Suppressor macrophage (primary cell): ENCODE results near the gene TBX3.

Source experiments
- DNase-seq, 4 experiments: peaks; one replicate each; pipeline ENCODE4 v3.0.0-alpha.2; 2020 to 2022

TBX3 gene

DNA sequence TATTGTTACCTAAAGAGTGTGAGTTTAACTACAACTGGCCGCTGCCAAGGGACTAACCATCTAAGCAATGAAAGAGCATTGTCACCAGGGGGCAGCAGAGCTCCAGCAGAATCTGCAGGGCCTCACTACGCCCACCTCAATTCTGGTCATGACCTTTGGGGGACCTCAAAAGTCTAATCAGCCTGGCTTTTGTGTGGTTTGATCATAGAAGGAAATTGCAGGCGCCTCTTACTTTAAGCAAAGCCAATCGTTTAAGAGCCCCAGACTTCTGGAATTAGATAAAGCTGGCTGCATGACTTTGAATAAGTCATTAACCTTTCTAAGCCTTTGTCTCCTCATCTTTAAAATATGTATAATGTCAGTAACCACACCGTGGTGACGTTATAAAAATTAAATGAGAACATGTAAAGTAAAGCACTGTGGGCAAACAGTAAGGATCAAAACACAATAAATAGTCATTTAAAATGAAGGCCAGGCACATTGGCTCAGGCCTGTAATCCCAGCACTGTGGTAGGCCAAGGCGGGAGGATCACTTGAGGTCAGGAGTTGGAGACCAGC lies 58.6 kb downstream of the TBX3 start:
- peak; percentile 57 to 81 (median 66) for DNase-seq

DNA sequence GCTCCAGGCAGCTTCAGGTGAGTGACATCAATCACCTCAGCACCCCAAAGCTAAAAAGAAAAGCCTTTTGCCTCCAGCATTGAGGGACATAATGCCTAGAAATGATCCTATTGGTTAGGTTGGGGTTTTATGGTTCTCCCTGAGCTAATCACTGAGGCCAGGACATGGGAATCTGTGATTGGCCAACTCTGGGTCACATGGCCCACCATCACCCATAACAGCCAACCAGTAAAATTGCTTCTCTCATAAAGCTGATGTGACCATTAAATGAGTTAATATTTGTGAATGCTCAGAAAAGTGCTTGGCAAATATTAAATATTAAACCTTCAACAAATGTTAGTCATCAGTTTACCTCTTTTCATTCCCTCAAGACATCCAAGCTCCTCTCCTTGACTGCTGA lies 60.2 kb downstream of the TBX3 start:
- DNase-seq, result no peak
